H1 (cell line): ENCODE measurements around the gene LCN6. TPM values are rescaled to one million over a fixed set of nuclear protein-coding genes. Genes with fewer than 3 reads are reported as not detected.

Experiments used
- polyA plus RNA-seq, 7 experiments: library from polyadenylated mRNA; depleted of rRNA in 3 of 7; stranded (reverse) in 5 of 7; unstranded in 2 of 7; fragments of >200 nt in 5 of 7; fragments of 200-250 nt in 2 of 7; gene quantifications; 1 replicate in 5 of 7; 2 replicates in 1 of 7; 4 replicates in 1 of 7; pipeline versions ENCODE4 v1.2.1 to v1.2.3, GENCODE V29; 2011 to 2013; ENCODE audit warnings: missing spikeins in 2 of 7, mixed read lengths in 2 of 7
- total RNA-seq: library from RNA; stranded (reverse); fragmentation: NEBNext Ultra II Directional; extraction: Animal tissue kit (Norgen Biotek cat#: 25700); gene quantifications from 2 replicates; pipeline ENCODE4 v1.2.1, GENCODE V29; 2021
- TF ChIP-seq, protein P1 (sequence below), 3 experiments: IDR thresholded peaks; 1 replicate in 2 of 3; 2 replicates in 1 of 3; pipeline versions ENCODE4 v1.5.1 to v1.6.1; 2011; ENCODE audit warnings: low read length in 3 of 3, mild to moderate bottlenecking in 3 of 3, inconsistent platforms in 2 of 3, low read depth in 1 of 3, moderate library complexity in 1 of 3; ENCODE audit not compliant: insufficient read depth in 1 of 3; ENCODE audit errors: control extremely low read depth in 1 of 3

LCN6 gene
- total and polyA plus RNA-seq, 2 of the 8 experiments (the other 6 are each of a cell fraction or from before 2014, with no cell fraction given), result not detected

DNA sequence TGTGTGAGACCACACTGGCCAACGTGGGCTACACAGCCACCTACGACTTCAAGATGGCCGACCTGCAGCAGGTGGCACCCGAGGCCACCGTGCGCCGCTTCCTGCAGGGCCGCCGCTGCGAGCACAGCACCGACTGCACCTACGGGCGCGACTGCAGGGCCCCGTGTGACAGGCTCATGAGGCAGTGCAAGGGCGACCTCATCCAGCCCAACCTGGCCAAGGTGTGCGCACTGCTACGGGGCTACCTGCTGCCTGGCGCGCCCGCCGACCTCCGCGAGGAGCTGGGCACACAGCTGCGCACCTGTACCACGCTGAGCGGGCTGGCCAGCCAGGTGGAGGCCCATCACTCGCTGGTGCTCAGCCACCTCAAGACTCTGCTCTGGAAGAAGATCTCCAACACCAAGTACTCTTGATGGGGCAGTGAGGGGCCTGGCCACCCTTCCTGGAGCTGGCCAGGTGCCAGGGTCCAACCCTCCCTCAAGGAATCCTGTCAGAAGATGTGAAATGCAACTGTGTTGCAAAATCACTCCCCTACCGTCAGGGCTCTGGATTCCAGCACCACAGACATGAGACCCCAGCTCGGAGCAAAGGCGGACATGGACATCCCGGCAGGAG, 24.9 kb downstream of the LCN6 start (continued):
- TF ChIP-seq, protein P1, sequence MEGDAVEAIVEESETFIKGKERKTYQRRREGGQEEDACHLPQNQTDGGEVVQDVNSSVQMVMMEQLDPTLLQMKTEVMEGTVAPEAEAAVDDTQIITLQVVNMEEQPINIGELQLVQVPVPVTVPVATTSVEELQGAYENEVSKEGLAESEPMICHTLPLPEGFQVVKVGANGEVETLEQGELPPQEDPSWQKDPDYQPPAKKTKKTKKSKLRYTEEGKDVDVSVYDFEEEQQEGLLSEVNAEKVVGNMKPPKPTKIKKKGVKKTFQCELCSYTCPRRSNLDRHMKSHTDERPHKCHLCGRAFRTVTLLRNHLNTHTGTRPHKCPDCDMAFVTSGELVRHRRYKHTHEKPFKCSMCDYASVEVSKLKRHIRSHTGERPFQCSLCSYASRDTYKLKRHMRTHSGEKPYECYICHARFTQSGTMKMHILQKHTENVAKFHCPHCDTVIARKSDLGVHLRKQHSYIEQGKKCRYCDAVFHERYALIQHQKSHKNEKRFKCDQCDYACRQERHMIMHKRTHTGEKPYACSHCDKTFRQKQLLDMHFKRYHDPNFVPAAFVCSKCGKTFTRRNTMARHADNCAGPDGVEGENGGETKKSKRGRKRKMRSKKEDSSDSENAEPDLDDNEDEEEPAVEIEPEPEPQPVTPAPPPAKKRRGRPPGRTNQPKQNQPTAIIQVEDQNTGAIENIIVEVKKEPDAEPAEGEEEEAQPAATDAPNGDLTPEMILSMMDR (IDR thresholded peaks at IDR 0.05; ENCODE audit: control extremely low read depth in 1 of 3, insufficient read depth in 1 of 3, low read depth in 1 of 3, low read length in 3 of 3), result no peak
